GM19372 (cell line): ENCODE data around the gene PARD3B.
"Not testable (repeated sequence)": the region's sequence is repeated elsewhere in the genome, so short reads cannot be mapped to it uniquely, and the experiment has no call there.

Experiments used
- ATAC-seq: cut with Tn5 transposase; IDR thresholded peaks from one replicate; pipeline ENCODE4 v1.9.1; 2021; ENCODE audit warnings: mild to moderate bottlenecking, low read depth, moderate library complexity; ENCODE audit not compliant: unreplicated experiment

The PARD3B gene

GRCh38 chr2:205462681-205463345, 917.5 kb downstream of the PARD3B start:
- ATAC-seq, result no peak

GRCh38 chr2:205463466-205464025, 918.3 kb downstream of the PARD3B start:
- ATAC-seq, result no peak

- no peak for ATAC-seq
Observed at GRCh38 chr2:205464681-205465080, 919.4 kb downstream of the PARD3B start.

- no peak for ATAC-seq
Observed at GRCh38 chr2:205465791-205466190, 920.5 kb downstream of the PARD3B start.

- no peak for ATAC-seq
Observed at GRCh38 chr2:205471776-205472175, 926.5 kb downstream of the PARD3B start.

- ATAC-seq, result no peak
Observed at GRCh38 chr2:205473791-205474190, 928.5 kb downstream of the PARD3B start.

GRCh38 chr2:205474741-205475415, 929.6 kb downstream of the PARD3B start:
- no peak for ATAC-seq

- ATAC-seq, result no peak
Observed at GRCh38 chr2:205475416-205475768, 930.1 kb downstream of the PARD3B start.

- ATAC-seq, result no peak
Observed at GRCh38 chr2:205477016-205477705, 931.9 kb downstream of the PARD3B start.

- no peak for ATAC-seq
Observed at GRCh38 chr2:205481861-205482260, 936.6 kb downstream of the PARD3B start.

- ATAC-seq, result no peak
Observed at GRCh38 chr2:205482399-205483081, 937.3 kb downstream of the PARD3B start.

- no peak for ATAC-seq
Observed at GRCh38 chr2:205483095-205483494, 937.8 kb downstream of the PARD3B start.

- ATAC-seq, result no peak
Observed at GRCh38 chr2:205484215-205484614, 938.9 kb downstream of the PARD3B start.

- no peak for ATAC-seq
Observed at GRCh38 chr2:205484764-205485163, 939.5 kb downstream of the PARD3B start.

GRCh38 chr2:205493528-205493927, 948.3 kb downstream of the PARD3B start:
- ATAC-seq, result not testable (repeated sequence)

- no peak for ATAC-seq
Observed at GRCh38 chr2:205494537-205495235, 949.4 kb downstream of the PARD3B start.

- ATAC-seq, result no peak
Observed at GRCh38 chr2:205495819-205496218, 950.5 kb downstream of the PARD3B start.

GRCh38 chr2:205496370-205496769, 951.1 kb downstream of the PARD3B start:
- ATAC-seq, result no peak

GRCh38 chr2:205496772-205497171, 951.5 kb downstream of the PARD3B start:
- ATAC-seq, result no peak

GRCh38 chr2:205499006-205499405, 953.7 kb downstream of the PARD3B start:
- no peak for ATAC-seq
